Fibroblast of lung (primary cell): Measurements from ENCODE around the gene PLSCR4.

Experiments
- CTCF ChIP-seq, 2 donors: IDR thresholded peaks in 1 of 2; conservative IDR thresholded peaks in 1 of 2; 1 replicate in 1 of 2; 2 replicates in 1 of 2; pipeline ENCODE4 v1.5.1; 2011 to 2012; ENCODE audit warnings: low read length in 2 of 2, control low read depth in 1 of 2, inconsistent platforms in 1 of 2, low read depth in 1 of 2, mild to moderate bottlenecking in 1 of 2
- EZH2 ChIP-seq: IDR thresholded peaks from 2 replicates; pipeline ENCODE4 v1.5.1; 2012; ENCODE audit warnings: low read length, control low read depth, mild to moderate bottlenecking; ENCODE audit errors: missing control alignments

DNA sequence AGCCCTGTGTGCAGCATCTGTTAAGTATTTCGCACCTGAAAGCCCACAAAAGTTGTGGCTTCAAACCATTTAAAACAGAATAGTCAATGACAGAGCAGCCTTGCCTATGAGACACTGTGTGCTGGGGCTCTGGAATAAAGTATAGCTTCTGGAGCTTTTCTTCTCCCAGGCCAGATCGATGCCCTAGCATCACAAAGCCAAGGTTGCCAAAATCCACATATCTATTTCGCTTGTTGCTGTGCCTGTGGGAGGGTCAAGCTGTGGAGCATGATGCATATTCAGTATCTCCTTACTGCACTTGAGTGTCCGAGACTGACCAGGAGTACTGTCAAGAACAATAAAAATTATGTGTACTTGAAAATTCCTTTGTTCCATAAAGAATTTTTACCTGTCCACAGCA, 97.5 kb downstream of the PLSCR4 start:
- no peak for TF ChIP-seq CTCF (conservative IDR thresholded peaks at IDR 0.05 in 1 of 2, IDR thresholded peaks at IDR 0.05 in 1 of 2; ENCODE audit: low read depth in 1 of 2, low read length in 2 of 2)
- TF ChIP-seq EZH2 = no peak
